GM12872 (cell line): ENCODE data around the gene SHPK.

Source experiments
- TF ChIP-seq, protein P1 (sequence below): IDR thresholded peaks from 3 replicates; pipeline ENCODE4 v1.5.1; 2011; ENCODE audit warnings: low read depth, mild to moderate bottlenecking, low read length, moderate library complexity; ENCODE audit not compliant: insufficient read depth

Gene SHPK

GRCh38 chr17:3636154-3636907 lies at the start of gene SHPK, which contains the start of gene CTNS:
TSS of gene SHPK (minus strand) at chr17:3636250. CDS start at chr17:3636219, 31 bp downstream.
TSS of gene CTNS (plus strand) at chr17:3636760. CDS start at chr17:3640207, 3,447 bp downstream.
- TF ChIP-seq, protein P1, sequence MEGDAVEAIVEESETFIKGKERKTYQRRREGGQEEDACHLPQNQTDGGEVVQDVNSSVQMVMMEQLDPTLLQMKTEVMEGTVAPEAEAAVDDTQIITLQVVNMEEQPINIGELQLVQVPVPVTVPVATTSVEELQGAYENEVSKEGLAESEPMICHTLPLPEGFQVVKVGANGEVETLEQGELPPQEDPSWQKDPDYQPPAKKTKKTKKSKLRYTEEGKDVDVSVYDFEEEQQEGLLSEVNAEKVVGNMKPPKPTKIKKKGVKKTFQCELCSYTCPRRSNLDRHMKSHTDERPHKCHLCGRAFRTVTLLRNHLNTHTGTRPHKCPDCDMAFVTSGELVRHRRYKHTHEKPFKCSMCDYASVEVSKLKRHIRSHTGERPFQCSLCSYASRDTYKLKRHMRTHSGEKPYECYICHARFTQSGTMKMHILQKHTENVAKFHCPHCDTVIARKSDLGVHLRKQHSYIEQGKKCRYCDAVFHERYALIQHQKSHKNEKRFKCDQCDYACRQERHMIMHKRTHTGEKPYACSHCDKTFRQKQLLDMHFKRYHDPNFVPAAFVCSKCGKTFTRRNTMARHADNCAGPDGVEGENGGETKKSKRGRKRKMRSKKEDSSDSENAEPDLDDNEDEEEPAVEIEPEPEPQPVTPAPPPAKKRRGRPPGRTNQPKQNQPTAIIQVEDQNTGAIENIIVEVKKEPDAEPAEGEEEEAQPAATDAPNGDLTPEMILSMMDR = no peak

DNA sequence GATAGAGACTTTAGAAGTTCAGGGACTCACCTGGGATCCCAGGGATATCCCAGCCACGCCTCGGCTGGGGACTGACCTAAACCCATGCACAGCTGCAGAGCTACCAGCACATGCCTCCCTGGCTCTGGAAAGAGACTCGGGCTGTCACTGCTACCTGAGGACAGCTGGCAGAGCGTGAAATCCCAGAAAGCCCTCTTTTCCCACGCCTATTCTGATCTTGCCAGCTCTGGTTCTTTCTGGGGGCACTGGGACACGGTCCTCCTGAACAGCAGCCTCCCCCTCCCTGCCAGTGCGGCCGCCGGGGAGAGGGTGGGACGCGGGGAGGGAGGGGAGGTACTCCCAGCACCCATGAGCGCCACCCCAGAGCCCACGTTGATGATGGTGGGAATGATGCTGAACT lies 49.1 kb upstream of the SHPK start:
- TF ChIP-seq, protein P1 = no peak

DNA sequence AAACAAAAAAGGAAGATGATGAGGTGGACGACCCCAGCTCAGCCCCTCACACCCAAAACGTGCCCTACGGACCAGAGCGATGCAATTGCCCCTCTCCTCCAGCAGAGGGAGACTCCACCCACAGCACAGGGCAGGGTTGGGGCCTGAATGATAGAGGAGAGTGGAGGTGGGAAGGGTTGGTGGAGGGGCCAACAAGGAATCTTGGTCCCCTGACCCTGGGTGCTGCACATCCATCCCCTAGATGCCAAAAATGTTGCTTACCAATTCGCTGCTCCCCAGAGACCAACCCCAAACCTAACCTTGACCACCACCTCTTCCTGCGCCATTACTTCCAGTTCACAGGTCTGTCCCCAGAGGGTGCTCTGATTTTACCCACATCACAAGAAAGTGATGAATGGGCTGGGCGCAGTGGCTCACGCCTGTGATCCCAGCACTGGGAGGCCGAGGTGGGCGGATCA lies 47.0 kb upstream of the SHPK start:
- TF ChIP-seq, protein P1 = peak; percentile 99

DNA sequence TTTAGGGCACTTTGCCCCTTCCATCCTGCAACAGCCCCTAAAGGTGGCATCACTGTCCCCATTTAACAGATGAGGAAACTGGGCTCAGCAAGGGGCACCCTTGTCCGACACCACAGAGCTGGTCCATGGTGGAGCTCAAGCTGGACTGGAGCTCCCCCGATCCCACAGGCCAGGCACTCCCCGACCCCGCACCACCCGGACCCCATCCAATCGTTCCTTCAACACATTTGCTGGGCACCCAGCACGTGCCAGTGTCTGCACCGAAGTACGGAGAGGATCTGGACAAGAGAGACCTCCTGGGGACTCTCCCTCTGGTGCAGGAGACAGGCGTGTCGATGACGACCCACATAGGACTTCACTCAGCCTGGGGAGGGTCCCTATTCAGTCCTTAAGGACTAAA lies 46.0 kb upstream of the SHPK start:
- TF ChIP-seq, protein P1 = no peak

DNA sequence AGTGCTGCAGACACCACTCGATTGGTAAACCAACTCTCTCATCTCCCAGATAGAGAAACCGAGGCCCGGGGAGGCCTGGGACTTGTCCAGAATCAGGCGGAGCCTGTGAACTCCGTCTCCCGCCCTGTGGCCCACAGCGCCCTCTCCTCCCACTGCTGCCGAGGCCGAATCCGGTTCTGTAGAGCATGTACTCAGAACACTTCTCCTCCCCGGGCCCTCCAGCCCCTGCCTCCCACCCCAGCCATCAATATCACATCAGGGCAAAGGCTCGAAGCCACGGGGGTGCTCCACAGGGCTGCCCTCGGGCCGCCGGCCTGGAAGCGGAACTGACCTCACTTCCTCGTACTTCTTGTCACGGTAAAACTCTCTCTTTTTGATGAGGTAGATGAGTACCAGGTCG lies 45.5 kb upstream of the SHPK start:
- TF ChIP-seq, protein P1 = no peak

DNA sequence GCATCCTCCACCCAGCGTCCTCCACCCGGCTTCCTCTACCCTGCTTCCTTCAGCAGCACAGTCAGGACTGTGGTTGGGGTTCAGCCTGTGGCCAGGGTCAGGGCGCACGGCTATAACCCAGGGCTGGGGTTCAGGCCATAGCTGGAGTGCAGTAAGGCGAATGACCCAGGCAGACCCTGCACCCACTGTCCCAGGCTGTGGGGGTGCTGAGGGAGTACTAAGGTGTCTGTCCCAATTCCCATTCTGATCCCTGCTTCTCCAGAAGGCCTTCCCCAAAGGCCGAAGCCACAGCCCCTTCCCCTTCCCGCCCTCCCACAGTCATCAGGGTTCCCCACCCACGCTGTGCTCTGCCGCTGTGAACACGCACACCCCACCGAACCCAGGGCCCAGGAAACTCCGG lies 45.0 kb upstream of the SHPK start:
- TF ChIP-seq, protein P1 = no peak

DNA sequence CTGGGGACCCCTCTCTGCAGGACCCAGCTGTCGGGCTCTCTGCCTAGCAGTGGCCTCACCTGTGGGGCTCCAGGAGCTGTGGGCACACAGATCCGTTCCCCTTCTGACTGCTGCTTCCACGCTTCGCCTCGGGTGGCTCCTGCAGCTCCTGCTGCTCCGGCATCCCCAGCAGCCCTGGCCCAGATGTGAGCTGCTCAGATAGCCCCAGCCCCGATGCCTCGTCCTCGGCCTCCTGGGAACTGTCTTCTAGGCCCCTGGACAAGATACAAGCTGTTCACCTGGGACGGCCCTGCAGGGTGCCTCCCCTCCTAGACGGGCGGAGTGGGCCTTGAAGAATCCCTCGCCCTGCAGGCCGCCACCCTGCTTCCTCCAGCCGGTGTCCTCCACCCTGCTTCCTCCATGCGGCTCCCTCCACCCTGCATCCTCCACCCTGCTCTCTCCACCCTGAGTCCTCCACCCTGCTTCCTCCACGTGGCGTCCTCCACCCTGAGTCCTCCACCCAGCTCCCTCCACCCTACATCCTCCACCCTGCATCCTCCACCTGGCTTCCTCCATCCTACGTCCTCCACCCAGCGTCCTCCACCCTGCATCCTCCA lies 43.6 kb upstream of the SHPK start:
- TF ChIP-seq, protein P1 = no peak
